Measurements from ENCODE around the gene FAM120A.

FAM120A gene

GRCh38 chr9:93560991-93561390, 109.5 kb downstream of the FAM120A start:
- DNase-seq (ENCODE audit: low read depth): no peak

GRCh38 chr9:93562157-93562556, 110.7 kb downstream of the FAM120A start:
- no peak for DNase-seq (ENCODE audit: low read depth)

- DNase-seq (ENCODE audit: low read depth): no peak
Measured at GRCh38 chr9:93565089-93565488, 113.6 kb downstream of the FAM120A start.

DNA sequence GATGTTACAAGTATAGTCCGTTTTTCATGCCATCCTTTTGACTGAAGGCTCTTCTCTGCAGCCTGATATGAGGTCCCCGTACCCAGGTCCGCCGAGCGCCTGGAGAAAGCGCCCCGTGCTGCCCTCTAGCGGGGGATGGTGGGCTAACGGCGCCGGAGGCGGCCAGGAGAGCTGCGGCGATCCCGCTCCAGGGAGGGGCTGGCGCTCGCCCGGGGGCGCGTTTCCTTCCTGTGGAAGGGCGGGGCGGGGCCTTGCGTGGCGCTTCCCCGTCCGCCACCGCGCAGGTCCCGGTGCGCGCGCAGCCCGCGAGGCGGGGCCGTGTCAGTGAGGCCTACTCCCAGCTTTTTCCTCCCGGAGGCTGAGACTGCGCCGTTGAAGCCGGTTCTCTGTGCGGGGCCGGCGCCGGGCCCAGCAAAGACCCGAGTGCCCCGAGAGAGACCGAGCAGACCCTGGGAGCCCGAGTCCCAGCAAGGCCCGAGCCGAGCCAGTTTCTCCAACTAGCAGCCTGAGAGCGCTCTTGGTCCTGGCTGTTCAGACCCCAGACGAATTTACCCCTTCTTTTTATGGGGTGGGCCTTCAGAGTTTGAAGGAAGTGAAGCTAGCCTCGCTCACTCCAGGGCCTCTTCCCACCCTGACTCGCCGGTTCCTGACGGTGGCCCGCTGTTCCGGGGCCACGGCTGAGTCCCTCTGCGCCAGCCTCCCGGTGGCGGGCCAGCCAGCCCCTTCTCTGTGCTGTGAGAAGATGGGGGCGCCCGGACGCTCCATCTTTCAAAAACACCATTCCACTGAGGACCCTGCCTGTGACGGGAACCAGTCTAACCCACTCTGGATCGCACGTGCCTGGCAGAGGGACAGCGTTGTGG, 115.2 kb downstream of the FAM120A start:
- DNase-seq (ENCODE audit: low read depth): peak; percentile 99

DNA sequence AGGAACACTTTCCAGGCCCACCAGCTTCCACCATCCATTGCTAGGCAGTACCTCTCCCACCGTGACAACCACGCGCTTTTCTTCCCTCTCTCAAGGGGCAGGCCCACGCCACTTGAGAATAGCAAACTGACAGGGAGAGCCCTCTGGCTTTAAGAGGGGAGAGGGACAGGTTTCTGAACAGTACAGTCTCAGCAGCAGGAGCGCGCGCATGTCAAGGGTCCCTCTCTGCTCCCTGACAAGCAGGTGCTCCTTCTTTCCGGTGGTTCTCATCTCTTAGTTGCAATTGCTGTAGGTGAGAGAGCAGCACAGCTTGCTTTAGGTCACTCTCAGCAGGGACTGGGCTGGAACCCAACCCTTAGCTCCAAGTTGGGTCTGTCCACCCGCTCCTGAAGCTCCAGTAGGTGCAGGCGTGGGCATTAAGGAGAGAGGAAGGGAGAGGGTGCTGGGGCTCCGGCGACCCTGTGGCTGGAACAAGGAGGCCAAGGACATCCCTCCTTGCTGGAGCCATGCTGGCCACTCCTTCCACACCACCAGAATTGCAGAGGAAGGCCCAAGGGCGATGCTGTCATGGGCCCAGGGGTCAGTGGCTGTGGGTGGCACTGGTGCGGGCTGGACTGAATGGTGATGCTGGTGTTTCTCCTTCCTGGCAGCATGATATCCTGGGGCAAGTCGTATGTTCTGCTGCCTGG, 115.9 kb downstream of the FAM120A start:
- no peak for DNase-seq (ENCODE audit: low read depth)

- no peak for DNase-seq (ENCODE audit: low read depth)
Measured at GRCh38 chr9:93568169-93568568, 116.7 kb downstream of the FAM120A start.

DNA sequence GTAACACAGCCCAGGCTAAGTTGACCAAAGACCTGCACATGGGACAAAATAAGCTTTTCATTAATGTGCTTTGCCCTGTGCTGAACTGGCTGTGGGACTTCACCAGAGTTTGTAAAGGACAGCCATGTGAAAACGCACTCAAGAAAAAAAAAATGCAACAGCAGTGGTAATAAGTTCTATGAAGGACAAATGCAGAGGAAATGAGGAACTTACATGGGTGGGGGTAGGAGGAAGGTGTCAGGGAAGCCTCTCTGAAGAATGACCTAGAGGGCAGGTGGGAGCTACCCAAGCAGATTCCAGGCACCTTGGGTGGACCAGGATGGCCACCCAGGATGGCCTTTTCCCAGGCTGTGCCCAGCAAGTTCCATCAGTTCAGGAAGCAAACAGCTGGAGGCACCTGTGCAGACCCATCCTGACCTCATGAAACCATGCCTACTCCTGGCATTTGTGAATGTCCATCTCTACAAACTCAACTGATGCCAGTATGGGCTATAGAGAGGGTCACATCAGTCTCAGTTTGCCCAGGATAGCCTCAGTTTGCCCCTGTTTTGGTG, 118.2 kb downstream of the FAM120A start:
- DNase-seq (ENCODE audit: low read depth): no peak

GRCh38 chr9:93572221-93572620, 120.7 kb downstream of the FAM120A start:
- DNase-seq (ENCODE audit: low read depth): no peak

DNA sequence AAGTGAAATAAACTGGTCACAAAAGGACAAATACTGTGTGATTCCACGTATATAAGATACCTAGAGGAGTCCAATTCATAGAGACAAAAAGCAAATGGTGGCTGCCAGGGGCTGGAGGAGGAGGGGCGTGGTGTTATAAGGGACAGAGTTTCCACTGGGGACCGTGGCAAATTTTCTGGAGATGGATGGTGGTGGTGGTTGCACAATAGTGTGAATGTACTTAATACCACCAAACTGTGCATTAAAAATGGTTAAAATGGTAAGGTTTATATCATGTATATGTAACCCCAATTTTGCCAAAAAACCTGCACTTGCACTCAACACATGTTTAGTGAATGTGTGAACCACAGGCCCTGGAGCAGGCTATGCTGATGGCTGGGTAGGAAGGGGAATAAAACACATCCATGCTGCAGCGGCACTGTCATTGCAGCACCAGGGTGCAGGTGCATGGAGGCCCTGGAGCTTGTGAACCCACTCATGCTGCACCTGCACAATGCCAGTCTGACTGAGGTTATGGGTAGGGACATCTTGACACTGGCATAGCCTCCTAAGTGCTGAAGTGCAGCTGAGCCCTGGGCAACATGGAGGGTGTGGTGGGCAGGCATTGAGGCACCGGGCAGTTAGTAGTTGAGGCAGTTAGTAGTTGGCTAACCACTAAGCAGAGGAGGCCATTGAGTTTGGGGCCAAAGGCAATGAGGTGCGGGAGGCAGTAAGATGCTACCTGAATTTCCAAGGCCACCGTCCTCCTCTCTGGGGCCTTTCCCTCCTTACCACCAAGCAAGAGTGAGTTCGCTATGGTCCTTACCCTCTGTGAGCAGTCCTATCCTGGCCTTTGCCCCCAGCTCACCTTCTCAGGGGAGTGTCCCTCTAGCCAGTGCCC, 121.4 kb downstream of the FAM120A start:
- DNase-seq (ENCODE audit: low read depth): no peak

GRCh38 chr9:93573516-93573828, 122.0 kb downstream of the FAM120A start:
- DNase-seq (ENCODE audit: low read depth): no peak

- DNase-seq (ENCODE audit: low read depth): no peak
Measured at GRCh38 chr9:93574091-93574899, 122.8 kb downstream of the FAM120A start.

GRCh38 chr9:93574900-93575795, 123.7 kb downstream of the FAM120A start:
- DNase-seq (ENCODE audit: low read depth): no peak

DNA sequence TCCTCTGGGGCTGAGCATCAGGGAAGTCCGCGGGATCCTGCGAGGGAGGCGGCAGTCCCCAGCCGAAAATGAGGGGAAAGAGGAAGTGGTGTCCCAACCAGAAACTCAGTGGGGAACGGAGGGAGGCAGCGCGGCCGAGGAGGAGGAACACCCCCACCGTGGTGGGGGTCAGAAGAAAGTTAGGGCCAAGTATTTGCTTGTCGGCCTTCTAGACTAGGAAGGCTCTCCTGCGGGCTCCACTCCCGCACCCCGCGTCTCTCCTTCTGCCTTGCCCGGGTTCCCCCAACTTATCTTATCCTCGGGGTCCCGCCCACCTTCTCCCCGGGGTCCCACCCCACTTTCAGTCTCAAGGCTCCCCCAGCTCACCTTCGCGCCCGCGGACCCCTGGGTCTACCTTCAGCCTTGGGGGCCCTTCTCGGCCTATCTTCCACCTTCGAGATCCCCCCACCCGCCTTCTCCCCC, 124.3 kb downstream of the FAM120A start:
- peak; percentile 39 for DNase-seq (ENCODE audit: low read depth)

- DNase-seq (ENCODE audit: low read depth): no peak
Measured at GRCh38 chr9:93576258-93577077, 125.0 kb downstream of the FAM120A start, which contains the start of gene PHF2. Gene PHF2, plus strand, starts transcription at chr9:93576584. Its CDS starts 190 bp downstream, at chr9:93576774.

DNA sequence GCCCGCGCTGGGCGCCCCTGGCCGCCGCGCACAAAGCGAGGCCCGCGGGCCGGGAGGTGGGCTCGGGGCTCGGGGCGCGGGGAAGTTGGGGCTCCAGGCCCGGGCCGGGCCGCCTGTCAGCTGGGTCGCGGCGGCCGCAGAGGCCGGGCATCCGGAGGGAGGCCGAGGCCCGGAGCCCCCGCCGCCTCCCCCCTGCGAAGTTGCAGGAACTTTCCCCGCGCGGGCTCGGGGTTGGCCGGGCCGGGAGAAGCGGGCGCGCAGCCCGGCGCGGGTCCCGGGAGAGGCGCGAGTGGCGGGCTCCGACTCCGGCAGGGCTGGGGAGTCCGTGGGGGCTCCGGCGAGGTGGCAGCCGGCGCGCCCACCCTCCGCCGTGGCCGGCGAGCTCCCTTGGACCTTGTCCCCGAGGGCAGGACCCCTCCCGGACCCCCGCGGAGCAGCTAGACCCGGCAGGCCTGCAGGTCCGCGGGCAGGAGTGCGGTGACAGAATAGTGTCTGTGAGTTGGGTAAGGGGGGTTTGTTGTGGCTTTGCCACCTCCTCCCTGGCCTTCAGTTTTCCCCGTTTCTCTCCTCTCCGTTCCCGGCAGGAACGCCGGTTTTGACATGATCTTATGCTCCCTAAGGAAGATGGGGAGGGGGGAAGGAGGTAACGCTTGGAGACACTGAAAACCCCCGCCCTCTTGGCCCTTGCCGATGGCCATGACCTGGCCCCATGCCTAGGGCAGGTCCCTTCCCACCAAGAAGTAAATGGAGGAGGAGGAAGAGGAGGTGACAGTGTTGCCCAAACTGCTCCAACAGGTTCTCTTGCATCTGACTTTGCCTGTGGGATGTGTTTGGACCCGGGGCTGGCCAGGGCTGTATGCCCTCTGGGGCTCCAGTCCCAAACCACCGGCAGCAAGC, 125.8 kb downstream of the FAM120A start:
- no peak for DNase-seq (ENCODE audit: low read depth)

DNA sequence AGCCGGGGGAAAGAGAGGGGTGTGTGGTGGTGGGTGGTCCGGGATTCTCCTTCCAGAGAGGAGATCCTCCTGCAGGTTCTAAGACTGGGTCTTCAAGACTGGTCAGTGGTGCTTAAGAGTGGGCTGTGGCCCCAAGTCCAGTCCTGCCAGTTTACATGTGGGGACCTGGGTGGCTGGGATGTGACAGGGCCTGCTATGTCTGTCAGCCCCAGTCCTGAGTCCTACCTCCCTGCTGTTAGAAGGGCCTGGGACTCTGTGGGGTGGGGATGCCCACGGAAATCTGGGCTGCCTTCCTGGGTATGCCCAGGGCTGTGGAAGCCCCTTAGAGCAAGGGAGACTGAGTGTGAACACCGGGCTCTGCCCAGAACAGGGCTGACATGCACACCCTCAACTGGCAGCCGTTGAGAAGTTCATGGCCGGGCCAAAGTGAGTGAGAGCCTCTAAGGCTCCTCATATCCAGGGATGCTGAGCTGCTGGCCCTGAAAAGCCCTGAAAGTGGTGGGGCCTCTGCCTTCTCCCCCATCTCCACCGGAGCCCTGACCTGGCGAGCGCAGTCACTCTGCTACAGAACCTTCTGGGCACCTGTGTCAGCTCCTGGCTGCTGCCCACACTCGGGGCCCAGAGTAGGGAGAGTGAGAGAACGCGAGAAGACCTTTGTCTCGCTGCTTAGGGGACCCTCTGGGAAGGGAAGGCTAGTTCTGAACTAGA, 126.6 kb downstream of the FAM120A start:
- DNase-seq (ENCODE audit: low read depth): no peak

- DNase-seq (ENCODE audit: low read depth): no peak
Measured at GRCh38 chr9:93578844-93579243, 127.4 kb downstream of the FAM120A start.
